Stomach (tissue), 4 donors: ENCODE results near the gene ZC3HAV1.

Experiments
- CTCF ChIP-seq, 7 experiments: fragments of 450-650 bp in 4 of 7; fragments of 200-600 bp in 3 of 7; sonication (generic) in 3 of 7; IDR thresholded peaks; one replicate each; pipeline ENCODE4 v1.5.1; 2016 to 2019; ENCODE audit warnings: antibody characterized with exemption in 7 of 7, control low read depth in 2 of 7, mild to moderate bottlenecking in 1 of 7
- EP300 ChIP-seq: sonication (generic); formaldehyde crosslinking; IDR thresholded peaks from one replicate; pipeline ENCODE4 v1.6.1; 2017; ENCODE audit warnings: antibody characterized with exemption
- POLR2AphosphoS5 ChIP-seq, 3 donors: sonication (generic); formaldehyde crosslinking; IDR thresholded peaks; one replicate each; pipeline ENCODE4 v1.6.1; 2016; ENCODE audit warnings: antibody characterized with exemption in 3 of 3

- TF ChIP-seq POLR2AphosphoS5 (IDR thresholded peaks at IDR 0.05) (no peak), CTCF (IDR thresholded peaks at IDR 0.05) (no peak), EP300 (no peak)
These were observed 59.6 kb downstream of the ZC3HAV1 start for GRCh38 chr7:139049936-139050335.
